ENCODE data around the gene ARL14.

The ARL14 gene

DNA sequence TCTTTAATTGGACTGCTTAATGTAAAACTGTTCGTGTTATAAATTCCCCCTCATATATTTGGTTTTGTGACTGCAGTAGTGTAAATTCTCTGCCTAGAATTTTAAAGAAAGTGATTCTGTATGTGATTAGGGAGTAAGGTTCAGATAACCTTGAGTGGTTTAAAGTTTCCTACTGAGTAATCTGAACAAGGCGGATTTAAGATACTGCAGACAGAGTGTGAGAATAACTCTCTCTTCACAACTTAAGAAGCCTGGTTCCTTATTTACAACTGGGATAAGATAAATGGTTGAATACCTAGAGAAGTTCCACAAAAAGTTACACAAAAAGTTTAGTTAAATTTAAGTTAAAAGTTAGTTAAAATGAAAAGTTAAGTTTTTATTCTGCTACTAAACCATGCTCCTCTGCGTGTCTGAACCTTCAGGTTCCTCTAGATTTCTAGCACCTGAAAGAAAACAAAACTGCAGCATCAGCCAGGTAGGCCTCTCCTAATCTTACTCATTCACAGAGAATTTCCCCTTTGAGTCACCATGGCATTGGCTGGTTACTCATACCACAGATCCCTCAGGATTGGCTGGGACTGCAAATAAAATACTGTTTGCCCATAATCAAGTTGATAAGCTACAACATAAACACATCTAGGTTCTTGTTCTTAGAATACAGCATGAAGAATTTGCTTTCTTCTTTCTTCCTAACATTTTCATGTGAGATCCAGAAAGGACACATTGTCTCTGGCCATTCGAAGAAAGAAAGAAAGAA lies at the start of gene ARL14:
ARL14 (plus strand) TSS at position 614 of the 757 bp plus-strand sequence. CDS start 187 bp downstream, outside the sequence.
- Mint-ChIP-seq H3K9me3 (no peaks in the 10 kb centered on the region), H3K27me3 (peaks cover 3% of the 10 kb centered on the region), H3K36me3 (ENCODE audit: low read depth) (no peaks in the 10 kb centered on the region), H3K27ac (no peak within 1 kb of the TSS), H3K4me1 (no peaks in the 10 kb centered on the region), H3K4me3 (no peak within 1 kb of the TSS)
- ATAC-seq: no peak
- DNase-seq: no peak

DNA sequence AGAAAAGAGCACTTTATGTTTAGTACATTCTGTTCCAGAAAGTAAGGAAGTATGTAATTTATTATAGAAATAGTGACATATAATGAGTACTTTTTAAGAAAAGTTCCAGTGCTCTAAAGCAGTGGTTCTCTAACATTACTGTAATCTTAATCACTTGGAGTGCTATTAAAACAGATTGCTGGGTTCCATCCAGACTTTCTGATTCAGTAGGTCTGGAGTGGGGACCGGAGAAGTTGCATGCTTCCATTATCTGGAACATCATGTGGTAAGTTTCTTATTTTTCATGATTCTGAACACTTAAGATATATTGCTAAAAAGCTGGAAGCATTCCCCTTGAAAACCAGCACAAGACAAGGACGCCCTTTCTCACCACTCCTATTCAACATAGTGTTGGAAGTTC lies 47.5 kb upstream of the ARL14 start:
- Mint-ChIP-seq H3K4me1 (no peaks in the 10 kb centered on the region), H3K4me3 (no peak overlapping the region), H3K27ac (no peak overlapping the region), H3K9me3 (no peaks in the 10 kb centered on the region), H3K36me3 (ENCODE audit: low read depth) (no peaks in the 10 kb centered on the region), H3K27me3 (peaks cover 14% of the 10 kb centered on the region)
- no peak for ATAC-seq
- no peak for DNase-seq

DNA sequence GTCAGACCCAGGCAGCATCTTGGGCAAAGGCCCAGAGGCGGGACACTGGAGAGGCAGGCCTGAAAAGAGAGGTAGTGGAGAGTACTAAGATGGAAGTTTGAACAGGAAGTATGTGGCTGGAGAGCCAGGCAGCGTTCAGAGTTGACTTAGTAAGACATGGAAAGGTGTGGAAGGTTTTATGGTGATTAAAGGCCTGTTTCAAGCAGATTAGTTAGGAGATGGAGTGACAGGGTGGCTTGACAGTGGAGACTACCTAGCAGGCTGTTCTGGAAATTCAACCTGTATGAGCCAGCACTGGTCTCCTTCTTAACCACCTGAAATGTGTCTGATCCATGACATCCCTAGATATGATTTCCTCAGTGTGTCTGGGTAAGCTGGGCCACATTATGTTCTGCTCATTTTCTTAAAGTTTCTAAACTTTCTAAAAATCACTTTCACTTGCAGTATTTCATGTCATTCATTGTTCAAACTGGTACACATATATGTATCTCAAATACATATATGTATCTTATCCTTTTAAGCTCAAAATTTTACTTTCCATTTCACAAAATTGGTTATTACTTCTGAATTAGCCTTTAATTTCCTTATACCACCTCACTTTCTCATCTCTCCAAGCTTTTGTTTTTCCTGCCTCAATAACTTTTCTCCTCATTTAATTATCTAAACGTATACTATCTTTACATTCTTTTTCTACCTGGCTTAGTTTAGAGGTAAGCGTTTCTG lies 43.4 kb upstream of the ARL14 start:
- no peaks in the 10 kb centered on the region for H3K4me1 Mint-ChIP-seq
- H3K4me3 Mint-ChIP-seq: no peak overlapping the region
- H3K27me3 Mint-ChIP-seq: peaks cover 9% of the 10 kb centered on the region
- no peaks in the 10 kb centered on the region for H3K36me3 Mint-ChIP-seq (ENCODE audit: low read depth)
- no peak overlapping the region for H3K27ac Mint-ChIP-seq
- DNase-seq (no peak), ATAC-seq (no peak)
- H3K9me3 Mint-ChIP-seq: no peaks in the 10 kb centered on the region

DNA sequence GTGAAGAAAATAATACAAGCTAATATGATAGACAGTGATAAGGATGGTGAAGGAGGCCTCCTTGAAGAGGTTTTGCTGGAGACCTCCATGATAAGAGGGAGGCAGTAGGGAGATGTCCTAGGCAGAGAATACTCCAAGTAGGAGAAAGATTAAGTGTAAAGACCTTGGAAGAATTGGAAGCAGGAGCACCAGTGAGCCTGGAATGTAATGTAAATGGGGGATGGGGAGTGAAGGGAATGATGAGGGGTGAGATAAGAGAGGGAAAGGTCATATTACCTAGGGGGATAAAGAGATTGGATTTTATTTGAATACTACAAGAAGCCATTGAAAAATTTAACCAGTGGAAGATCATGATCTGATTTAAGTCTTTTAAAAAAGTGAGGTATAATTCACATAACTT lies 41.7 kb upstream of the ARL14 start:
- H3K9me3 Mint-ChIP-seq: no peaks in the 10 kb centered on the region
- H3K36me3 Mint-ChIP-seq (ENCODE audit: low read depth): no peaks in the 10 kb centered on the region
- H3K27ac Mint-ChIP-seq: no peak overlapping the region
- peaks cover 1% of the 10 kb centered on the region for H3K27me3 Mint-ChIP-seq
- ATAC-seq (no peak), DNase-seq (no peak)
- no peak overlapping the region for H3K4me3 Mint-ChIP-seq
- no peaks in the 10 kb centered on the region for H3K4me1 Mint-ChIP-seq

DNA sequence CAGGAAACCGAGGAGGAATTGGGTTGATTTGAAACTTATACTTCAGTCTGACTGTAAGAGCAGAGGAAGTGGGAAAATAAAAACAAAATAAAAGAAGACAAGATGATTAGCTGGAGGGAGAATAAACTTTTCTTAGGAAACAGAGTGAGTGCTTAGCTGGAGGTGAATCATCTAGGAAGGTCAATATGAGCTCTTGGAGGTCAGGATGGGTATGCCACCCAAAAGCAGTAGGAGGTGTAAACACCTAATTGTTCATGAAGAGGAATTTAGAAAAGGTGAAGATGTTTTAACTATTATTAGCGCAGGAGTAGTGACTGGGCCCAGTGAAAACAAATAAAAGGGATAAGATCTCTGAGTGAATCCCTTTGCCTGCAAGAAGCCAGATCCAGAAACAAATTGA lies 39.9 kb upstream of the ARL14 start:
- no peak overlapping the region for H3K27ac Mint-ChIP-seq
- DNase-seq: no peak
- no peaks in the 10 kb centered on the region for H3K27me3 Mint-ChIP-seq
- ATAC-seq: no peak
- no peaks in the 10 kb centered on the region for H3K4me1 Mint-ChIP-seq
- H3K36me3 Mint-ChIP-seq (ENCODE audit: low read depth): no peaks in the 10 kb centered on the region
- H3K9me3 Mint-ChIP-seq: no peaks in the 10 kb centered on the region
- H3K4me3 Mint-ChIP-seq: no peak overlapping the region

DNA sequence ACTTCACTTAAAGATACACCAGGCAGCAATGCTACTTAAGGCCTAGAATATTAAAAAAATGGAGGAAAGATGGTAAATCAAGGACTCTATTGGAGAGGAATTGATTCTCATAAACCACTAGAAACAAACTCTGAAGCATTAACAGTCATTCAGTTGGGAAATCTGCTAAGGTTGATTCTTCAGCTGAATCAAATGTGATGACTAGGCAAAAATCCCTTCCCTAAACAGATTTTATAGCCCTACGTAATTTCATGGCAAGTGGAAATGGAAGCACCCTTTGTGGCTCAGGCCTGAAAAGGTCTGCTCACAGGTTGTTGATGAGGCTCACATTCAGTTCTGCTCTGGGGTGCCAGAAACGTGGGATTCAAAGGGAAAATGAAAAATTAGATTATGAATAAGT lies 38.8 kb upstream of the ARL14 start:
- H3K4me3 Mint-ChIP-seq: no peak overlapping the region
- no peak overlapping the region for H3K27ac Mint-ChIP-seq
- H3K9me3 Mint-ChIP-seq: no peaks in the 10 kb centered on the region
- H3K4me1 Mint-ChIP-seq: no peaks in the 10 kb centered on the region
- no peak for ATAC-seq
- DNase-seq: no peak
- no peaks in the 10 kb centered on the region for H3K27me3 Mint-ChIP-seq
- H3K36me3 Mint-ChIP-seq (ENCODE audit: low read depth): no peaks in the 10 kb centered on the region

DNA sequence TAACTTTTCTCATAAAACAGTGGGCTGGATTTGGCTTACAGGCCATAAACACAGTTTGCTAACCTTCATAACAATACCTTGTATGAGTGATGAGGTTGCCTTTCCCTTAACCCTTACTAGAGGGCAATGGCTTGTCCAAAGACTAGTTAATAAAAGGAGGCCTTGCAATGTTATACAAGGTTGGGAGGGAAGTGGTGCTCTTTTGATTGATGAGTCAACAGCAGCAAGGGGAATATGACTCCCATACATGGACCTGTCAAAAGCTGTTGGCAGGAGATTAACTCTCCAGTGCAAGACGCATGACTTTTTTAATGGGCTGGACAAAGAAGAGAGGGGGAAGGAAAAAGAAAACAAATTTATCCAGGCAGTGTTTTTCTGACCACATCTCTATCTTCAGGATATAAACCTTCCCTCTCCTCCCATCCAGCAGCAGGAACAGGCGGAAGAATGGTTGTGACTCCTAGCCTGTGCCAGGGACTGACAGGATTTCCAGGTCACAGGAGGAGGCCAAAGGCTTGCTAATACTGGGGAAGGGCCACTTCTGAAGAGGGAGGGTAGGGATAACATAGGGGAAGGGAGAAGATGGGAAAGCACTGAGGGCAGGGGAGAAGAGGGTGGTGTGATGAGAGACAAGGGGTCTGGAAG lies 35.2 kb upstream of the ARL14 start:
- DNase-seq (no peak), ATAC-seq (no peak)
- Mint-ChIP-seq H3K9me3 (no peaks in the 10 kb centered on the region), H3K27me3 (no peaks in the 10 kb centered on the region), H3K4me3 (no peak overlapping the region), H3K4me1 (no peaks in the 10 kb centered on the region), H3K36me3 (ENCODE audit: low read depth) (no peaks in the 10 kb centered on the region), H3K27ac (no peak overlapping the region)

DNA sequence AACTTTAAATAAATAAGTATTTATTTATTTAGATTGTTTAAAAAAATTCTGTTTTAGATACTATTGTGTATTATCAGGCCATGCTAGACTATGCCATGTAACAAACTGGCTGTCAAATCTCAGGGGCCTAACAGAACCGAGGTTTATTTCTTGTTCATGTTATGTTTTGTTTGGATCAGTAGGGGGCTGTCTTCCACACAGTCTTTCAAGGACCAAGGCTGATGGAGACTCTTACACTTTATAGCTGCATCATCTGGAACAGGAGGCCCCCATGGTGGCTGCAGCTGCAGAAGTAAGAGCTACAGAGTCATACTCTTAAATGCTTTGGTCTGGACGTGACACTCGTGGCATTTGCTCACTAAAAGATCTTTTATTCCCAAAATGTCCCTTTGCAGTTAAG lies 33.0 kb upstream of the ARL14 start:
- ATAC-seq: no peak

DNA sequence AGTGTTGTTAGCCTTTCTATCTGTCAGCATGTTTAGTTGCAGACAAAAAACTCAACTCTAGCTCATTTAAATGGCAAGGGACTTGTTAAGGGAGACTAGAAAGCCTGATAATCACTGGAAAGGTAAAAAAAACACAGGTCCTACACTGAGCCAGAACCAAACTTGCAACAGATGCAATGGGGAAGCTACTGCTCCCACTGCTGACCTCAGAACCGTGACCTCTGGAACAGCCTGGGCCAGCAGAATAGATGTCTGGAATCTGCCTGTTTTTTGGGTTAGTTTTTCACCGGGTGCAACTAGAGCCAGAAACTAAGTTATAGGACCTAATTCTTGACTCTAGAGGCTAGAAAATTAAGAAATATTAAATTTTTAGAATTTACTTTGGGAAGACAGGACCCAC lies 32.5 kb upstream of the ARL14 start:
- Mint-ChIP-seq H3K27me3 (no peaks in the 10 kb centered on the region), H3K4me3 (no peak overlapping the region), H3K4me1 (no peaks in the 10 kb centered on the region), H3K9me3 (no peaks in the 10 kb centered on the region), H3K27ac (no peak overlapping the region), H3K36me3 (ENCODE audit: low read depth) (no peaks in the 10 kb centered on the region)
- ATAC-seq (no peak), DNase-seq (no peak)

More for the DNA sequence above, 33.0 kb upstream of the ARL14 start:
- H3K27ac Mint-ChIP-seq: no peak overlapping the region
- no peak overlapping the region for H3K4me3 Mint-ChIP-seq
- no peaks in the 10 kb centered on the region for H3K4me1 Mint-ChIP-seq
- no peaks in the 10 kb centered on the region for H3K9me3 Mint-ChIP-seq
- H3K36me3 Mint-ChIP-seq (ENCODE audit: low read depth): no peaks in the 10 kb centered on the region
- DNase-seq: no peak
- H3K27me3 Mint-ChIP-seq: no peaks in the 10 kb centered on the region

DNA sequence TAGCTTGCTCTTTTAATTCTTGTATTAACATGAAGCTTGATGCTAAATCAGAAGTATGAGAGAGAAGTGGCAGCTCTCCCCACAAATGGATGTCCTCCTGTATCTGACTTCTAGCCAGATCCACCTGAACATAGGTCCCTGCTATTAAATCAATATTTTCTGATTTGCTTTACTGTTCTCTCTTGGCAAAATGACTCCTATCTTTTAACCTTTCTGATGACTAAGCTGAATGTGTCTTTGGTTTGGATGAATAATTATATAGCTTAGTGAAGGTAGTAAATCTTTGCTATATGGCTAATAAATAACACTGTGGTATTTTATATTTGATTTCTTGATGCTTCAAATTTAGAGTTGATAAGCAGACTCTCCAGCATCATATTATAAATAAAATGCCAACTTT lies 28.3 kb upstream of the ARL14 start:
- Mint-ChIP-seq H3K4me1 (no peaks in the 10 kb centered on the region), H3K4me3 (no peak overlapping the region), H3K9me3 (no peaks in the 10 kb centered on the region), H3K27ac (no peak overlapping the region), H3K36me3 (ENCODE audit: low read depth) (no peaks in the 10 kb centered on the region), H3K27me3 (peaks cover 3% of the 10 kb centered on the region)
- DNase-seq (no peak), ATAC-seq (no peak)

DNA sequence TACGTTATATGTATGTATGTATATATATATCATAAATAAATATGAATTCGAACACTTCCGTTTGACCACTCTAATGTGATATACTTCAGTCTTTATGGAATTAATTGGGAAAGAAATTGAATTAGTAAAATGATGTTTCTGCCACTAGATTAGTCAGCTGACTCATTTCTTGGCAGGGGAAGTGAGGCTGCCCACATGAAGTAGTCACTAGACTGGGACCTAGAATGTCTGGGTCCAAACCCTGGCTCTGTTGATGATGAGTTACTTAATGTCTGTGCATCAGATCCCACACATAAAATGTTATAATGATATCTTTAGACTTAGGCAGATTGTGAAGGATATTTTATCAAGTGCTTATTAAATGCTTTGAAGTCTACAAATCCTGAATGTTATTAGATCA lies 27.4 kb upstream of the ARL14 start:
- ATAC-seq (no peak), DNase-seq (no peak)
- Mint-ChIP-seq H3K9me3 (no peaks in the 10 kb centered on the region), H3K27ac (no peak overlapping the region), H3K36me3 (ENCODE audit: low read depth) (no peaks in the 10 kb centered on the region), H3K27me3 (peaks cover 3% of the 10 kb centered on the region), H3K4me1 (no peaks in the 10 kb centered on the region), H3K4me3 (no peak overlapping the region)

DNA sequence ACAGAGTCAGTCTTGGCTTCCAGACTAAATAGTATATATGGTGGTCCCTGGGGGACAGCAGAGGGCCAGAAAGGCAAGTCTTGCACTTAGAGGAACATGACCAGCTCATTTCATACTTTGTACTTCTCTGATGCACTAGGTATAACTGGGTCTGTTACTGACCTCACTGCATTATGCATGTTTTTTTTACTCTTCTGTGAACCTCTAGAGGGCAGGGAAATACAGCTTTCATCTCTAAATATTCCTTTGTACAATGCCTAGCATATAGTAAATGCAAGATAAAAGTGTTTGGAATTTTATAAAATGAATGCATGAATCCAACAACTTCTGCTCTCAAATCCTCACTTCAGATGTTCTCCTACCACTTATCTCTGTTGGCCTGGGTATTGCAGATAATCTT lies 23.4 kb upstream of the ARL14 start:
- H3K9me3 Mint-ChIP-seq: peaks cover 7% of the 10 kb centered on the region
- H3K27ac Mint-ChIP-seq: no peak overlapping the region
- H3K4me1 Mint-ChIP-seq: no peaks in the 10 kb centered on the region
- no peaks in the 10 kb centered on the region for H3K36me3 Mint-ChIP-seq (ENCODE audit: low read depth)
- H3K27me3 Mint-ChIP-seq: peaks cover 5% of the 10 kb centered on the region
- no peak for DNase-seq
- no peak for ATAC-seq
- no peak overlapping the region for H3K4me3 Mint-ChIP-seq

DNA sequence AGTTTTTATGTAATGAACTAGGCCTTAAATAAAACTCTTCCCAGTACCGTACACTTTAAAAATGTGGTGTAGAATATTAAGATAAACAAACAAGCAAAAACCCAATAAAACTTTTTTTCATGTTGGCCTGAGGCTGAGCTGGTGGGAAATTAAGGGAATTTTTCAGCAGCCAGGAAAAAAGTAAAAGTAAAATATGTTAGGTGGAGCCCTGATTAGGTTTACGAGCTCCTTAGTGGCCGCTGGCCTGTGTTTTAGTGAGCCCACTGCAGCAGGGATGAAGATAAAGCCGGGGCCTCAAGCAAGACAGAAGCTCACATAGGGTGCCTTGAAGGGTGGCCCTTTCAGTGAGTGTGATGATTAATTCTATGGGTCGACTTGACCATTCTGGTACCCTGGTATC lies 16.1 kb upstream of the ARL14 start:
- DNase-seq: no peak
- no peaks in the 10 kb centered on the region for H3K36me3 Mint-ChIP-seq (ENCODE audit: low read depth)
- H3K27me3 Mint-ChIP-seq: peaks cover 2% of the 10 kb centered on the region
- ATAC-seq: no peak
- H3K27ac Mint-ChIP-seq: no peak overlapping the region
- H3K9me3 Mint-ChIP-seq: peaks cover 8% of the 10 kb centered on the region
- H3K4me1 Mint-ChIP-seq: peaks cover 5% of the 10 kb centered on the region
- H3K4me3 Mint-ChIP-seq: no peak overlapping the region

DNA sequence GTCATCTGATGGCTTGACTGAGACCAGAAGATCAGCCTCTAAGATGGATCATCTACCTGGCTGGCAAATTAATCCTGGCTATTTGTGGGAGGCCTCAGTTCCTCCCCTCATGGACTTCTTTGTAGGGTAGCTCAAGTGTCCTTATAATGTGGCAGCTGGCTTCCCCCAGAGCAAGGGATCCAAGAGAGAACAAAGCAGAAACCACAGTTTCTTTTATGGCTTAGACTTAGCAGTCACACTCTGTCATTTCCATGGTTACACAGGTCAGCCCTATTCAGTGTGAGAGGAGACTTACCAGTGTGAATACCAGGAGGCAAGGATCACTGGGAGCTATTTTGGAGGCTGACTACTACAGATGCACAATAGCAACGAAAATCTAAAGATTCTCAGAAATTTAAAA lies 15.3 kb upstream of the ARL14 start:
- Mint-ChIP-seq H3K27ac (no peak overlapping the region), H3K9me3 (peaks cover 8% of the 10 kb centered on the region), H3K4me3 (no peak overlapping the region), H3K4me1 (peaks cover 10% of the 10 kb centered on the region), H3K27me3 (peaks cover 2% of the 10 kb centered on the region), H3K36me3 (ENCODE audit: low read depth) (no peaks in the 10 kb centered on the region)
- DNase-seq (no peak), ATAC-seq (no peak)

DNA sequence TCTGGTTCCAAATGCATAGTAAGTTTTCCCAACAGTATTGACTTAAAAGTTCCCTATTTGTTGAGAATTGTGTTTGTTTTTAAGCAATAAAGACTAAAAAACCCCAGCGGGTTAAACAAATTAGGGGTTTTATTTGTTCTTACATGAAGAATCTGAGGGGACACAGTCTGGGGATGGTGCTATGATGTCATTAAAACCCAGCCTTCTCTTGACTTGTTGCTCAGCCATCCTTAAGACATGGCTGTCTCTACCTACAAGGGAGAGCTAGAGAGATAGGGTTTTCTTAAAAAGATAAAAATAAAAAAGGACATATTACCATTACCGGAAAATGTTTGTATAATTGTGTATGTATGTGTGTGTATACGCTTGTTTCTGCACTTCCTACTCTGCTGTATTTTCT lies 11.7 kb upstream of the ARL14 start:
- no peak overlapping the region for H3K4me3 Mint-ChIP-seq
- H3K4me1 Mint-ChIP-seq: peaks cover 13% of the 10 kb centered on the region
- no peaks in the 10 kb centered on the region for H3K36me3 Mint-ChIP-seq (ENCODE audit: low read depth)
- DNase-seq: no peak
- H3K27ac Mint-ChIP-seq: no peak overlapping the region
- no peak for ATAC-seq
- peaks cover 4% of the 10 kb centered on the region for H3K27me3 Mint-ChIP-seq
- no peaks in the 10 kb centered on the region for H3K9me3 Mint-ChIP-seq

Data from activated naive CD8-positive, alpha-beta T cell treated with anti-CD3 and anti-CD28 coated beads, Interleukin-2, amount 50 U/mL, for 24 hours (primary cell).